Measurements from ENCODE around the gene HTRA3.

Gene HTRA3

DNA sequence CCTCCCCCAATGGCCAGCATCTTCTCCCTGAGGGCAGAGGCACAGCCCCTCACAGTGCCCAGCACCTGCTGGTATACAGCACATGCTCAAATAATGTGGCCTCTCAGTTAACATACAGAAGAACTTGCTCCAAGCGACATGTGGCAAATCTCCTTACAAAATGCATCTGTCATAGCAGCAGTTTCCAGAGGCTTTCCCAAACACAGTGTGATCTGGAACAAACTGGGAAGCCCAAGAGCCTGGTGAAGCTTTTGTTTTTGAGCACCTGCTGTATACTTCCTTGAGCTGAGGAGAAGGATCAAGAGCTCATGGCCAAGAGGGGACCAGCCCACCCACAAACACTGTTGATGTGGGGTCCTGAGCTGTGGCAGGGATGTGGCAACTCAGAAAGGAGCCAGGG is 34.8 kb upstream of the HTRA3 start:
- no peak for DNase-seq

DNA sequence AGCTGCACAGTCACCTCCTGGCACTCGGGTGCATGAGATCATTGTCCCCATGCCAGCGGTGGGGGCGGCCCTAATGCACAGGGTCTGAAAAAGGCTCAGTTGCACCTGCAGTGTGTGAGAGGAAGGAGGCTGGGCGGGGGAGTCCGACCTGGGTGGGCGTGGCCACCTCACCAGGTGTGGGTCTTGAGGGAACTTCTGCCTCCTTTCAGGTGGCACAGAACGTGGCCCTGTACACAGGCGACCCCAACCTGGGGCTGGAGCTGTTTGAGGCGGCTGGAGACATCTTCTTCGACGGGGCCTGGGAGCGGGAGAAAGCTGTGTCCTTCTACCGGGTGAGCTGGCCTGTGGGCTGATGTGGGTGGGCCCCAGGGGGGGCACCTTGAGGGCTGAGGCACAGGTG is 34.3 kb upstream of the HTRA3 start:
- no peak for DNase-seq

DNA sequence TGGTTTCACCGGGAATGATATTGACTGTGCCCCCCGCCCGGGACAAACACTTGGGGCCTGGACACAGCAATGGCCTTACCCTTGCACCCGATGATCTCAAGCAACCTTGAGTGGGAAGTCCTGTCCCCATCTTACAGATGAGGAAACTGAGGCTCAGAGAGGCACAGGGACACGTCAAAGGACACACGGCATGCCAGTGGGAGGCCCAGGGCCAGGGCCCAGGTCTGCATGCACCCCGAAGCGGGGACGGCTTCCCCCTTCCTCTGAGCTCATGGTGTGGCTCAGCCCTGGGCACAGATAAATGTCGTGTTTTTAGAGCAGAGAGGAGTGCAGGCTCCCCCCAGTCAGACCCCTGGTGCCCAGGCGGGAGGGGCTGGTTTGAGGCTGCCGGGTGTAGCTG is 33.9 kb upstream of the HTRA3 start:
- DNase-seq: no peak

DNA sequence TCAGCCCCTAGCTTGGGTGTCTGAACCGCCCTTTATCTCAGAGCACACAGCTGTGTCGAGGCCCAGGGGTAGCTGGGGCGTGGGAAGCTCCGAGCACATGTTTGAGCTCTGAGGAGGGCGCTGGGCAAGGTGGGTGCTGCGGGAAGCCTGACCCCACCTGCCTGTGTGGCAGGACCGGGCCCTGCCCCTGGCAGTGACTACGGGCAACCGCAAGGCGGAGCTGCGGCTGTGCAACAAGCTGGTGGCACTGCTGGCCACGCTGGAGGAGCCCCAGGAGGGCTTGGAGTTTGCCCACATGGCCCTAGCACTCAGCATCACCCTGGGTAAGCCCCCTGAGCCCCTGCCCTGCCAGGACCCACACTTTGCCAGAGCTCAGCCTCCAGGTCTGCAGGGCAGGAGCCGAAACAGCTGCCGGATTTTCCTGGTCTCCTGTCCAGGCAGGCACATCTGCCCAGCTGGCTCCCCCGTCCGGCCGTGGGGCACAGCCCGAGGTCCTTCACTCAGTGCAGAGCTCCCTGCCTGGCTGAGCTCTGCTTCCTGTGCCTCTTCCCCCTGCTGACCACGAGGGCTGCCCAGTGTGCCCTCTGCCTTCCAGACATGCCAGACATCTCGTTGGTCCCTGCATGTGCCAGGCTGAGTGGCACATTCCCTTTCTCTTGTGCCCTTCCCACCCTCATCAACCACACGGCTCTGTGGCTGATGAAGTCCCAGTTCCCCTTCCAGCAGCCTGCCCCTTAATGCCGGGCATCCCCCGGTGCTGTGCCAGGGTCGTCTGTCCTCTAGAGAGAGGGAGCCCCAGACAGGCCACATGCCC is 33.2 kb upstream of the HTRA3 start:
- DNase-seq: no peak

DNA sequence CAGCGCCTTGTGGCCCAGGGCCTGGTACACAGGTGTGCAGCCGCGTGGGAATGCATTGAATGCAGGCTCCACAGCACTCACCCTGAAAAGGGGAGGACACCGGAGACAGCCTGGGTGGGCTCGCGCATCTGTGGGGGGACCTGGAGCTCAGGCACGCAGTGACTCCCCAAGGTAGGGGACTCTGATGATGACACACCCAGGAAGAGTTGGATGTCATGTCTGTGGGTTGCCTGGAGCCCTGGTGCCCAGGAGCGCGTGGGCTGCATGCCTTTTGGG is 32.7 kb upstream of the HTRA3 start:
- DNase-seq: no peak

DNA sequence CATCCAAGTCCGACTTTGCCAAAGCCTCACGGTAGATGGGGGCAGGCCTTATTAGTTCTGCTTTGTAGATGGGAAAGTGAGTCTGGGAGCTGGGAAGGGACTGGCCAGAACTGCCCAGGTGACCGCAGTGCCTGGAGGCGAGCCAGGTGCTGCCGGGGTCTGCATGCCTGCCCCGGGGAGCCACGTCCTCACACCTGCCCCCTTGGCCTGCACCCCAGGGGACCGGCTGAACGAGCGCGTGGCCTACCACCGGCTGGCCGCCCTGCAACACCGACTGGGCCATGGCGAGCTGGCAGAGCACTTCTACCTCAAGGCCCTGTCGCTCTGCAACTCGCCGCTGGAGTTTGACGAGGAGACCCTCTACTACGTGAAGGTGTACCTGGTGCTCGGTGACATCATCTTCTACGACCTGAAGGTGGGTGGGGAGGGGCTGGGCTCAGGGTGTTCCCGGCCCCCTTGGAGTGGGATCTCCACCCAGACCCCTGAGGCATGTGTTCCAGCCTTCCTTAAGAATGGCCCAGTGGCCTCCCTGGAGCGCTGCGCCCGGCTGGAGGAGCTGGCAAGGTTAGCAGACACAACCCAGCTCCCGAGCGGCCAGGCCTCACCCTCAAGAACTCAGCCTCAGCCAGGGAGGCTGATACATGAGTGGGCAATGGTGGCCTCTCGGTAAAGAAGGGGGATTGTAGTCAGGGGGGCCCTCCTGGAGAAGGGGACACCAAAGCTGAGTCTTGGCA is 32.1 kb upstream of the HTRA3 start:
- no peak for DNase-seq

DNA sequence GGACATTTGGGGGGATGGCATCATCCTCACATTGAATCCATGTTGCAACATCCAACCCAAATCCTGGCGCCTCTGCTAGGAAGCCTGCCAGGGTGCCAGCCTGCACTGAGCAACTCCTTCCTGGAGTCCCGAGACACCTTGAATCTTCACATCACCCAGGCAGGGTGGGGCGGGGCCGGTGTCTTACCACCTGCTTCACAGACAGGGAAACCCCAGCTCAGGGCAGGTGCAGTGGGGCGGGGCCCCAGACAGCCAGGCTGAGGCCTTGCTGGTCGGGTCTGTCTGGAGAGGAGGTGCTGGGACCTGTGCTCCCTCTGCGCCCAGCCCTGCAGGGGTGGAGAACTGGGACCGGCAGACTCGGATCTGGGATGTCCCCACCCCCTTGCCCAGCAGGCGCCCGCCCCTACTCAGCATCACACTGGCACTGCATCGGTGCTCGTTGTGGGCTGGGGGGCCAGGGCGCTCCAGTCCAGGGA is 31.5 kb upstream of the HTRA3 start:
- no peak for DNase-seq

DNA sequence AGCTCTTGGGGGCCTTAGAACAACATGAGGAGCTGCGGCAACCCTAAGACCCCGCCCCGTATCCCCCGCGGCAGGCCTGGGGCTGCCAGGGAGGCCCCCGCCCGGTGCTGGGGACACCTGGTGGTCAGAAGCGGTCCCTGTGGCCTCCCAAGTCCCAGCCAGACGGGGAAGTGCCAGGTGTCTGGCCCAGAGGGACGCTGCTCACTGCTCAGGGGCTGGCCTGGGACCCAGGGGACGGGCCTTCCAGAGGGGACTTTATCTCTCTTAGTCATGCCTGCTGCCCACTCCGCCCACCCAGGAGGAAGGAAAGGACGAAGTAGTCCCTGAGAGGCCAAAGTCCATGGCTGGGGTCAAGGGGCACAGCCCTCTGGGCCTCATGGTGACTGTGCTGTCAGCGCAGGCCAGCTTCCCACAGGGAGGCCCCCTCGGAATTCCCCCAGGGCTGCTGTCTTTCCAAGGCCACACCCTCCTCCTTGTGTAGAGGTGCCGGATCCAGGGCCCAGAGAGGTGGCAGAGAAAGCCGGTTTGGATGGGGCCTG is 31.0 kb upstream of the HTRA3 start:
- no peak for DNase-seq

DNA sequence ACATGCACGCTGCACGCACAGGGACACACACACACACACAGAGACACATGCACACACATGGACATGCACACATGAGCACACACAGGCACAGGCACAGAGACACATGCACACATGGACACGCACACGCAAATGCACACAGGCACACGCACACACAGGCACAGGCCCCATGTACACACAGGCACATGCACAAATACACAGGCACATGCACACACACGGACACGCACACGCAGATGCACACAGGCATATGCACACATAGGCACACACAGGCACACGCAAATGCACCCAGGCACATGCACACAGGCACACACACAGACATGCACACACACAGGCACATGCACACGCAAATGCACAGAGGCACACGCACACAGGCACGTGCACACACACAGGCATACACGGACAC is 30.3 kb upstream of the HTRA3 start:
- no peak for DNase-seq

DNA sequence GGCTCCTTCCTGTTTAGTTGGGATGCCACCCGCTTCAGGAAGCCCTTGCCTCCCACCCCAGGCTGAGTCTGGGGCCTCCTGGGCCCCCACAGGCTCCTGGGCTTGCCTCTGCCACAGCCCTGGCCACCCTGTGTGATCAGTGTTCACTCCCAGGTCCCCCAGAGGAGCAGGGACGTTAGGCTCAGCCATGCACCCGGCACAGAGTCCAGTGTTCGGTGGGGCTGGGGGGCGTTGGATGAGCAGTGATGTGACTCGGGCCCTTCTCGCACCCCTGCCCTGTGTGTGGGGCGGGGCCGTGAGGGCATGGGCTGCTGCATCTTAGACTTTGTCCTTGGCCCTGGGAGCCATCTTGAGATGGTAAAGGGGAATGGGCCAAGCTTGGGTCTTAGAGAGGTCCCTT is 29.9 kb upstream of the HTRA3 start:
- no peak for DNase-seq

DNA sequence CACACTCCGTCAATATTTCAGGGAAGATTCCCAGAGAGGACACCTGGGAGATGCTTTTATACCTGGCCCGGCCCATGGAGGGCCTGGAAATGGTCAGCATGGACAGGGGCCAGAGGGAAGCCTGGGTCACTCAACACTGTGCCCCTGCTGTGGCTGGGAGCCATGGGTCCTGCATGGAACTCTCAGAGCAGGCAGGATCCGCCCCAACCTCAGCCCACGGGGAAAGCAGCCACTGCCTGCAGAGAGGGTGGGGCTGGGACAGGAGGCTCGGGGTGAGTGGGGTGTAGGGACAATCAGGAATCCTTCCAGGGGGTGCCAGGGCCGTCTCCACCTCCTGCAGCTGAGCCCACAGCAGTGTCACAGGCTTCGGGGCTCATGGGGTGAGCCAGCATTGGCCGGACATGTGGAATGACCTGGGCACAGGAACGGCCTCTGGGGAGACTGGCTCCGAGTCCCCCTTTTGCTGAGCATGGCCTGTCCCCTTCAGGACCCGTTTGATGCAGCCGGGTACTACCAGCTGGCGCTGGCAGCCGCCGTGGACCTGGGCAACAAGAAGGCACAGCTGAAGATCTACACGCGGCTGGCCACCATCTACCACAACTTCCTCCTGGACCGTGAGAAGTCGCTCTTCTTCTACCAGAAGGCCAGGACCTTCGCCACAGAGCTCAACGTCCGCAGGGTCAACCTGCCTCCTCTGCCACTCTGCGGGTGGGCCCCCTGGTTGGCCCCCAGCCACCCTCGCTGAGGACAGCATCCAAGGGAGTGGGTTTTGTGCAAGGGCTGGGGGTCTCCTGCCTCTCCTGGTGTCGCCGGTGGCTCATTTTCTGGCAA is 29.1 kb upstream of the HTRA3 start:
- no peak for DNase-seq

DNA sequence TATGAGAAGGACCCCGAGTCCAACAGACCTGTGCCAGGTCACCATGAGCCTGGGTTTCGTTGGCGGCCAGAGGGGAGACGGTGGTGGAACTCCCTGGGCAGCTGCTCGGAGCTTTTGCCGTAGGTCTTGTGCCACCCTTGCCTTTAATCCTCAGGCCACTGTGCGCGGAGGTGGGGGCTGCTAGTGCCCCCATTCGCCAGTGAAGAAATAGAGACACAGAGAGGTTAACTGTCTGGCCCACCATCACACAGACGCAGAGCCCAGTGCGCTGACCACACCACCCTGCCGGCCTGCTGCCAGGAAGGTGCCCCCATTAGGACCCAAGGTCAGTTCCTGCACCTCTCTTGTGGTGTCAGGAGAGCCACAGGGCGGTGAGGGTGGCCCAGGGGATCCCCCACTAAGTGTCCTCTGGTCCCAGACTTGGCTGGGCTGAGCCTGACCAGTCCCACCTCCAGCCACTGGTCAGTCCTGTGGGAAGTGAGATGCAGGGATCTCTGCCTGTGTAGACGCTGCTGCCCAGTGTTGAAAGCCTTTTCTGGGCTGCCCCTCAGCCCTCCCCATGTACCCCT is 28.3 kb upstream of the HTRA3 start:
- DNase-seq: no peak

DNA sequence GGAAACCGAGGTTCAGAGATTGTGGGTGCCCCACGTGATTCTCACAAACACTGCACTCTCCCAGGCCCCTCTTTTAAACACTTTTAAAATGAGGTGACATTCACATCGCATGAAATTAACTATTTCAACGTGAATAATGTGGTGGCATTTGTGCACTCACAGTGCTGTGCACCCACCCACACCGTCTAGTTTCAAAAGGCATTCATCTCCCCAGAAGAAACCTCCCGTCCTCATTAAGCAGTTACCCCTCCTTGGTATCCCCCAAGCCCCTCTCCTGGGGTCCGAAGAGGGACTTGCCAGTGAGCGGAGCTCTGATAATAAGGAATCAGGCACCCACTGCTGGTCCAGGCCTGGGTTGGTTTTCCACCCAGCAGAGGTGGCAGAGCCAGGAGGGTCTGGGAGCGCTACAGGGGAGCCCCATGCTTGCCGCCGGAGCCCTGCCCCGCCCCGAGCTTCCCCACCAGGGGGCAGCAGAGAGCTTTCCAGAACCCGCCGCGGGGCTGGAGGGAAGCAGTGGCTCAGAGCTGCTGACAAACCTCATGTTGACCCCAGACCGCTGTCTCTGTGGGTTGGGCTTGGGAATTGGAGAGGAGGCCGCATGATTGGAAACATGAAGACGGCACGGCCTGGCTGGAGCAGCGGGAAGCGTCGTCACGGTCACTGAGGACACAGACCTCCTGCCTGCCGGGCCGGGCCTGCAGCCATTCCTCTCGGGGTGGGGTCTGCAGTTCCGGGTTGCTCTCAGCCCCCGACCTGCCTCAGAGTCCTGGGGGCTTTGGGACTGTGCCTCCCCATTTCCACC is 27.5 kb upstream of the HTRA3 start:
- peak; percentile 88 for DNase-seq

DNA sequence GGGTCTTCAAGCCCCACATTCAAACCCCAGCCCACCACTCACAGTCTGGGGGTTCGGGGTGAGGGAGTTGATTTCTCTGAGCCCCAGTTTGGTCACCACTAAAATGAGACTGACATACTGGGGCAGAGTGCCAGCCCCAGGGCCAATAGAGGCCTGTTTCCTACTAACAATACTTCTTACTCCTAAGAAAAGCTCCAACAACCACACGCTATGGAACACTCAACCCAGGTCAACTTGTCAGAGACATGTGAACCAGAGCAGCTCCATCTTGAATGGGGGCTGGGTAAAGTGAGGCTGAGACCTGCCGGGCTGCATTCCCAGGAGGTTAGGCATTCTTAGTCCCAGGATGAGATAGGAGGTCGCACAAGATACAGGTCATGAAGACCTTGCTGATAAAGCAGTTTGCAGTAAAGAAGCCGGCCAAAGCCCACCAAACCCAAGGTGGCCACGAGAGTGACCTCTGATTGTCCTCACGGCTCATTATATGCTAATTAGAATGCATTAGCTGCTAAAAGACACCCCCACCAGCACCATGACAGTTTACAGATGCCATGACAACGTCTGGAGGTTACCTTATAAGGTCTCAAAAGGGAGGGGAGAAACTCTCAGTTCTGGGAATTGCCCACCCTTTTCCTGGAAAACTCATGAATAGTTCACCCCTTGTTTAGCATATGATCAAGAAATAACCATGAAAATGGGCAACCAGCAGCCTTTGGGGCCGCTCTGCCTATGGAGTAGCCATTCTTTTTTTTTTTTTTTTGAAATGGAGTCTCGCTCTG is 26.6 kb upstream of the HTRA3 start:
- DNase-seq: no peak

DNA sequence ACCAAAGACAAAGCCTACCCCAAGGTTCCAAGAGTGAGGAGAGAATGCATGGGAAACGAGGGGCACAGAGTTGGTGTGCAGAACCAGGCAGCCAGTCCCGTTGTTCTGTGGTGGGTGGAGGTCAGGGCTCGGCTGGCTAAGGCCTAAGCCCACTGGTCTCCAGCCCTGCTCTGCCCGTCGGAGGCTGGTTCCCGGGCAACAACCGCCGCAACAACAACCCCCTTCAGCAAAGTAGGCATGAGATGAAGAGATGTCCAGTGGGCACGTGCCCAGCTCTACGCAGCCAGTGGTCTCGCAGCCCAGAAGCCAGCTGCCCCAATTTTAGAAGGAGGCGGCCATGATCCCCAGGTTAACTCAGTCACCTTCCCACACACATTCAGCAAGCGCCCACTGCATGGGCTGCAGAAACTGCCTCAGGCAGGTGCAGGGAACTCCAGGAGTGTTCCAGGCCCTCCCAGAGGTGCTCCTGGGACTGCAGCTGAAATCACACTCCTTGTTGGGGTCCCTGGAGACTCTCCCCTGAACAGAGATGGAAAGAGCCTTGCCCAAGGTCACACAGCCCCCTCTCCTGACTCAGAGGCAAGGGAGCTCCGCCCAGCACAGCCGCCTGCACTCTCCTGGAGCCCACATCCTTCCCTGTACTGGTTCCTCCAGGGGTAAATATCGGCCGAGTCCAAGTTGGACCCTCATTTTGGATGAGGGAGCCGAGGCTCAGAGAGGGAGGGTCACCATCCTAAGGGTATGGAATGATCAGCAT is 25.4 kb upstream of the HTRA3 start:
- no peak for DNase-seq

DNA sequence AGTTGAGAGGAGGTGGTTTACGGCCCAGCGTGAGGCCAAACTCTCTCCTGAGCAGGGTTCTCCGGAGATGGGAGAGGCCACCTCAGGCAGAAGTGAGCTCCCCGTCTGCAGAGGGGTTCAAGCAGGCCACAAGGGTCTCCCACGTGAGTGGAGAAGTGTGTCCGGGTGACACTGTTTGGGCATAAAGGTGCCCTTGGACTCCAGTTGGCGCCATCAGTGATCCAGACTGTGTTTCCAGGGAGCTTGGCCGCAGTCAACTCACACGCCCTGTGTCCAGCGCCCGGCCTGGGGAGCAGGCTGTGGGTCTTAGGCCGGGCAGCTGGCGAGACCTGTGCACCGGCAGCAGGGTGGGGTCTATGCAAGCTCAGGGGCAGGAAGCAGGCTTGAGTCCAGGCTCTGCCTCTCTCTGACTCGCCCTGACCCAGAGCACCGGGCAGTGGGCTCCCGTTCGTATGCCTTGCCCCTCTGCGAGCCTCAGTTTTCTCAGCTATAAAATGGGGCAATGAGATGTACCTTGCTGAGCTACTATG is 24.6 kb upstream of the HTRA3 start:
- DNase-seq: no peak

DNA sequence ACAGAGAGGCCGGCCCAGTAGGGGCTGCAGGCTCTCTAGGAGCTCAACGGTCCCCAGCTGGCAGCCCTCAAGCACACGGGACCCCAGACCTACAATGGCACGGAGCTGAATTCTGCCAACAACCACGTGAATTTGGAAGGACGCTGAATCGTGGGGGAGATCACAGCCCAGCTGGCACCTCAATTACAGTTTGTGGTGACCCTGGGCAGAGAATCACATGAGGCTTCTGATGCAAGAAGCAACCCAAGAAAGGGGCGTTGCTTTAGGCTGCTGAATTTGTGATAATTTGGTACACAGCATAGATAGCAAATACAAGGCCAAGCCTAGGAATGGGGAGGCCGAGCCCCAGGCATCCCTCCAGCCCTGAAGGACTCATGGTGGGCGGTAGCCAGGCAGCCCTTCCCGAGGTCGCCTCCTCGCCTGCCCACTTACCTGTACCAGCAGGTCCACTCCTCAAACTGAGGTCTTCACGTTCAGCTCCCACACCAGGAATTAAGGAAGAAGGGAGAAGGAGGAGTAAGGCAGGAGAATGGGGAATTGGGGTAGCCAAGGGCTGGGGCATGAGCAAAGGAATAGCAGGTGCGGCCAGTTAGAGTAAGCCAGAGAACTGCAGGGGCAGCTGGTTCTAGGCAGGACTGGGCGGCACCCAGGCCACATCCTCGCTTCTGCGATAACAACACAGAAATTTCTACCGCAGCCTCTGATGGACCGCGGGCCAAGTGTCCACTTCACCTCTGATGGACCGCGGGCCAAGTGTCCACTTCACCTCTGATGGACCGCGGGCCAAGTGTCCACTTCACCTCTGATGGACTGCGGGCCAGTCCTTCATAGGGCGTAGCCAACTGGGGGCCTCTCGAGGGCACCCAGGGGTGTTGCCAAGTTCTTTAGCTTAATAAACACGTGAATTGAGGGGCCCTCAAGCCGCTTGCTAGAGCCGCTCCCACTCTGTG is 23.4 kb upstream of the HTRA3 start:
- no peak for DNase-seq

DNA sequence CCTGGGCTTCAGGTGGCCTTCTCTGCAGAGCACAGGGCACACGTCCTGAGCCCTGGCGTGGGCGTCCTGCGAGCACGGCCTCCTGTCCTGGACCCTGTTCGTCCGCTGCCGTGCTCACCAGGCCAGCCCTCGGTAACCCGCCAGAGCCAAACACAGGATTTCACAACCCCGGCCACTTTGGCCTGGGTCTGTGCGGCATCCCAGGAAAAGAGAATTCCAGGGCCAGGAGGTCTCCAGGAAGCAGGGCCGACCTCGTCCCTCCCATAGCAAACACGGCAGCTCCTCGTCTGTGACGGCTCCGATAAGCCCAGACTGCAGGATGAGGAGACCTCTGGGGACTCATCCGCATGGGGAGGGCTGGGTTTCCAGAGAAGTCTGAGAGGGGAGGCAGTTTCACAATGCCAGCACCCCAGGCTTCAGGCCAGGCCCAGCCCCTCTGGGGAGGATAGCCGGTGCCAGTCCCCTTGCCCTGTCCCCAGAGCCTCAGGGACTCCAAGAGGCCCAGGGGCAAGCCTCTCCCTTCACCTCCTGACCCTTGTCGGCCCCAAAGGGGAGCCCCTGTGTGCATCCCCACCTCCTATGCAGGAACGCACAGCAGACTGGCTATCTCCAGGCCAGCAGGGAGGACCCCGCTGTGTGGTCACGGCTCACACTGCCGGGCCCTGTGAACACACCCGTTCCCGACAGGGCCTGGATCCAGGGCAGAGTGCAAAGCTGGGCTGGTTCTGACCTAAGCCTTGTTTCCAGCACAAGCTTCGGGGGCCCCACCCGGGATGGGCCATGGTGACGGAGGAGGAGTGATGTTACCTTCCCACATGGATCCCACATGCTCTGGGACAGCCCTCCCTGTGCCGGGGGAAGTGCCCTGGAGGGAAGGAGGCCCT is 22.3 kb upstream of the HTRA3 start:
- DNase-seq: no peak
